Peyer's patch (tissue), 4 donors: ENCODE measurements around the gene TEAD1. TPM values are rescaled to one million over a fixed set of nuclear protein-coding genes. Genes with fewer than 3 reads are reported as not detected.

Experiments used
- DNase-seq, 3 donors: peaks; one replicate each; pipeline ENCODE4 v3.0.0-alpha.2; 2017 to 2019
- H3K27ac ChIP-seq, 4 donors: fragments of 200-600 bp; sonication (generic); one replicate each; pipeline ENCODE4 v1.5.1; 2016 to 2019
- H3K27me3 ChIP-seq, 2 donors: fragments of 200-600 bp; sonication (generic); one replicate each; pipeline ENCODE4 v1.5.1; 2019
- H3K36me3 ChIP-seq, 3 donors: fragments of 200-600 bp; sonication (generic); one replicate each; pipeline ENCODE4 v1.5.1; 2016 to 2019
- H3K4me1 ChIP-seq, 4 donors: fragments of 200-600 bp; sonication (generic); one replicate each; pipeline ENCODE4 v1.5.1; 2016 to 2019
- H3K4me3 ChIP-seq, 4 donors: fragments of 200-600 bp; sonication (generic); 1 replicate in 3 of 4; 2 replicates in 1 of 4; pipeline ENCODE4 v1.5.1; 2016 to 2019; ENCODE audit warnings: mild to moderate bottlenecking in 1 of 4
- H3K9me3 ChIP-seq, 4 donors: fragments of 200-600 bp; sonication (generic); one replicate each; pipeline ENCODE4 v1.5.1; 2016 to 2019; ENCODE audit warnings: mild to moderate bottlenecking in 1 of 4
- POLR2A ChIP-seq, 2 donors: fragments of 450-650 bp; IDR thresholded peaks; one replicate each; pipeline ENCODE4 v1.5.1; 2017; ENCODE audit warnings: antibody characterized with exemption in 2 of 2, mild to moderate bottlenecking in 2 of 2, moderate library complexity in 2 of 2
- total RNA-seq, 4 donors: library from RNA; depleted of rRNA; stranded (reverse); fragments of >200 nt; gene quantifications; one replicate each; pipeline ENCODE4 v1.1.0, GENCODE V29; 2016
- TF ChIP-seq, protein P1 (sequence below), 6 experiments: fragments of 450-650 bp in 4 of 6; fragments of 200-600 bp in 2 of 6; sonication (generic) in 1 of 6; IDR thresholded peaks; one replicate each; pipeline ENCODE4 v1.5.1; 2017 to 2019; ENCODE audit warnings: antibody characterized with exemption in 6 of 6, mild to moderate bottlenecking in 3 of 6, moderate library complexity in 1 of 6

The TEAD1 gene
- total RNA-seq, 4 donors from 2014 or later: 34.5 to 125 (median 65.1) TPM

DNA sequence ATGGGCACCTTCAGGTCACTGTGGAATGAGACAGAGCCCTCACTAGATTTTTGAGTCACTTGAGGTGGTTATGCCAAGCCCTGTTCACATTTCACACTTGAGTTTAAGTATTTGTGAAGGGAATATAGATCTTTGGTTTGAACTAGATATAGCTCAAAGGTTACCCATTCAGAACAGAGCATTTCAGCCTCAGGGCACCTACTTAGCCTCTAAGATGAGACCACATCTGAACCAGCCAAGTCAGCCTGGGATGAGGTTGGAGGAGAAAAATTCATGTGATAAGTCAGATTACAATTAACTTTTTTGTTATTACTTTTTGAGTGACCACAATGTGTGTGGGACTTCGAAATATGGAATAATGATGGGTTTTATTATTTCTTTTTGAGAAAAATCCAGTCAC lies 127.8 kb downstream of the TEAD1 start:
- DNase-seq: no peak

DNA sequence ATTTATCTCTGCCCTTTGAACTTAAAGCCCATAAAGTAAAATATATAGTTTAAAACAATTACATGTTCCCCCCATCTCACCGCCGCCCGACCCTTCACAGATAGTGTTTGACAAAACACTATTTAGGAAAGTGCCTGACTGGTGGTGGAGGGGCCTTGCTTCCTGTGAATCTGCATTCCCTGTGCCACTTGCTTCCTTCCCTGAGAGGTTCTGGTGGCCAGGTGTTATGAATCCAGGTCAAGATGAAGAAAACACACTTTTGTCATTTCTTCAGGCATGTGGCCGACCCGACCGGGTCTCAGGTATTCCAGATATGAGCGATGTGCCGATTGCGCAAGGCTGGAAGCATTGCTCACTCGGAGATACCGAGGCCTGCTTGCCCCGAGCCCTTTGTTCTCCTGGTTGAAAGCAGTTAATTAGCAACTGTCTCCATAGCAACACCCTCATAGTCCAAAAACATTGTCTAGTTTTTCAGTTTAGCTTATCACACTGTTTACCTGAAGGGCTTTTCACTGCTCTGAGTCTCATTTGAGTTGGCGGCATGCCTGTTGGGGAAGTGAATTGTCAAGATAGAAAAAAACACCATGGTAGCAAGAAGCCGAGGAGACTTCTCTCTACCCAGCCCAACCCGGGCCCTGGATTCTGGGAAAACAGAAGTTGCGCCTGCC lies 128.3 kb downstream of the TEAD1 start:
- H3K27ac ChIP-seq: peak overlapping the region in 3 of 4 donors; percentile 25 to 68 (median 53)
- no peaks in the 10 kb centered on the region for H3K27me3 ChIP-seq
- H3K4me3 ChIP-seq: no peak overlapping the region
- DNase-seq: peak in 2 of 3 donors; percentile 82 to 91
- H3K36me3 ChIP-seq: no peaks in the 10 kb centered on the region
- TF ChIP-seq, protein P1, sequence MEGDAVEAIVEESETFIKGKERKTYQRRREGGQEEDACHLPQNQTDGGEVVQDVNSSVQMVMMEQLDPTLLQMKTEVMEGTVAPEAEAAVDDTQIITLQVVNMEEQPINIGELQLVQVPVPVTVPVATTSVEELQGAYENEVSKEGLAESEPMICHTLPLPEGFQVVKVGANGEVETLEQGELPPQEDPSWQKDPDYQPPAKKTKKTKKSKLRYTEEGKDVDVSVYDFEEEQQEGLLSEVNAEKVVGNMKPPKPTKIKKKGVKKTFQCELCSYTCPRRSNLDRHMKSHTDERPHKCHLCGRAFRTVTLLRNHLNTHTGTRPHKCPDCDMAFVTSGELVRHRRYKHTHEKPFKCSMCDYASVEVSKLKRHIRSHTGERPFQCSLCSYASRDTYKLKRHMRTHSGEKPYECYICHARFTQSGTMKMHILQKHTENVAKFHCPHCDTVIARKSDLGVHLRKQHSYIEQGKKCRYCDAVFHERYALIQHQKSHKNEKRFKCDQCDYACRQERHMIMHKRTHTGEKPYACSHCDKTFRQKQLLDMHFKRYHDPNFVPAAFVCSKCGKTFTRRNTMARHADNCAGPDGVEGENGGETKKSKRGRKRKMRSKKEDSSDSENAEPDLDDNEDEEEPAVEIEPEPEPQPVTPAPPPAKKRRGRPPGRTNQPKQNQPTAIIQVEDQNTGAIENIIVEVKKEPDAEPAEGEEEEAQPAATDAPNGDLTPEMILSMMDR (IDR thresholded peaks at IDR 0.05): no peak
- no peak for TF ChIP-seq POLR2A (IDR thresholded peaks at IDR 0.05)
- no peaks in the 10 kb centered on the region for H3K9me3 ChIP-seq
- peaks cover 0 to 49% (median 1%) of the 10 kb centered on the region in 4 donors for H3K4me1 ChIP-seq

More for the DNA sequence above, 127.8 kb downstream of the TEAD1 start:
- H3K27me3 ChIP-seq: no peaks in the 10 kb centered on the region
- H3K27ac ChIP-seq: peak overlapping the region in 1 of 4 donors; percentile 68
- no peak overlapping the region for H3K4me3 ChIP-seq
- peaks cover 0 to 49% (median 1%) of the 10 kb centered on the region in 4 donors for H3K4me1 ChIP-seq
- TF ChIP-seq, protein P1 (IDR thresholded peaks at IDR 0.05): no peak
- no peak for TF ChIP-seq POLR2A (IDR thresholded peaks at IDR 0.05)
- H3K9me3 ChIP-seq: no peaks in the 10 kb centered on the region
- no peaks in the 10 kb centered on the region for H3K36me3 ChIP-seq

DNA sequence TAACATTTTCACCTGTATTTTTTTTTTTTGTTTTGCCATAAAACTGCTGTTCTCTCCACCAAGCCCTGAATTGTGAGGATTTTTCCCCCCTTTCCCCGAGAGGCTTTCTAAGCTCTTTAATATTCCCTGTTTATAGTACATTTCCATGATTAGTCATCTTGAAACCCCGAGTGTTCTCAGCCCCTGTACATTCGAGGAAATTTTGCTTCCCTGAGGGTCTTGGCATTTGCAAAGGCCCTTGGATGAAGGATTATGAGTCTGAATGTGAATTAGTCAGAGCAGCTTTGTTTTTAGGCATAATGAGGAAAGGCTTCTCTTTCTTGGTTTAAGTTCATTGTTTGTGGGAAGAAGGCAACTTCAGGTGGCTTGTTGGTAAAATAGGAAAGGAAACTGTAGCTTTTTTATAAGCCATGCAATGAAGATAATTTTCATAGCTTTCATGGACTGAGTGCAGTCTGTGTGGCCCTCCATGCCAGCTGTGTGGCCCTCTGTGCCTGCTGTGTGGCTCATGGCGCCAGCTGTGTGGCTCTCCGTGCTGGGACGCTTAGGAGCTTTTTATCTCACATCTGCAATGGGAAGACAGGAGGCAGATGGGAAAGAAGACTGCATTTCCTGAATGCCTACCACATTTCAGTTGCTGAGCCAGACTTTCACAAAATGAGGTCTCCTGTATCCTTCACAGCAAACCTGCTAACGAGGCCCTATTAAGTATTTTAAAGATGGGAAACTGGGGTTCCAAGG lies 129.0 kb downstream of the TEAD1 start:
- Histone ChIP-seq H3K4me1 (peaks cover 0 to 49% (median 1%) of the 10 kb centered on the region in 4 donors), H3K4me3 (no peak overlapping the region), H3K36me3 (no peaks in the 10 kb centered on the region), H3K9me3 (no peaks in the 10 kb centered on the region), H3K27ac (peak overlapping the region in 3 of 4 donors; percentile 25 to 68 (median 53)), H3K27me3 (no peaks in the 10 kb centered on the region)
- no peak for TF ChIP-seq POLR2A (IDR thresholded peaks at IDR 0.05)
- TF ChIP-seq, protein P1 (IDR thresholded peaks at IDR 0.05): no peak
- no peak for DNase-seq

DNA sequence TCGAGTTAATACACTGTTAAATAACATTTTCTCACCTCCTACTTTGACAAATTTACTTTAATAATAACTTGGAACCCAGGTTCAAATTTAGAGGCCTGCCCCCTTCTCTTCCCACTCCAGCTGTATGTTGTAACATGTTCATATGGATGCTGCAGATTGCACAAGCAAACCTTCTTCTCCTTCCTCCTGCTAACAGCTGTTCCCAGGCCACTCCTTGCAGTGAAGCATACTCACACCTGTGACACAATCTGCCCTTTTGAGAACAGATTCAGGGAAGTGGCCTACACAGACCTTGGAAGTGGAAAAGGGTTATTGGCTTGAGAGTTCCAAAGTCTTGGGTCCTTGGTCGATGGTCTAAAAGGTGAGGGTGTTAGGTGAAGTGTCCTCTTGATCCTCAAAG lies 131.9 kb downstream of the TEAD1 start:
- no peaks in the 10 kb centered on the region for H3K36me3 ChIP-seq
- no peaks in the 10 kb centered on the region for H3K9me3 ChIP-seq
- H3K27me3 ChIP-seq: no peaks in the 10 kb centered on the region
- no peak overlapping the region for H3K27ac ChIP-seq
- peaks cover 0 to 43% (median 0%) of the 10 kb centered on the region in 4 donors for H3K4me1 ChIP-seq
- DNase-seq: peak in 1 of 3 donors; percentile 62
- TF ChIP-seq, protein P1 (IDR thresholded peaks at IDR 0.05): no peak
- TF ChIP-seq POLR2A (IDR thresholded peaks at IDR 0.05): no peak
- no peak overlapping the region for H3K4me3 ChIP-seq

DNA sequence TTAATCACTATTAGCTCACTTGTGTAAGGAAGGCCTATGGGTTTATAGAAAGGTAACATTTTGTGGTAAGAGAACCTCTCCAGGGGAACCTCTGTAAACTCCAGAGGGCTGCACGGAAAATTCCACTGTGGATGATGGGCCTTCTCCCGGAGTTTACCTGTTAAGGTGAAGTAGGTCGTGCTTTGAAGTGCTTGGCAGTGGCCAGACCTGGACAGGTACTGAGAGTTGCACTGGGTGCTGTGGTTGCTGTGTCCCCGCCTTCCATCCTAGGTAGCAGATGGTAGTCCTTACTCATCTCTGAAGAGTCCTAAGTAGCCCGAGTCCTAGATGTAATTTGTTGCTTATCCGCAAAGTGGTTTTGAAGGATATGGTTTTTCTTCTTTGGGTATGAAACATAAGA lies 133.4 kb downstream of the TEAD1 start:
- Histone ChIP-seq H3K36me3 (no peaks in the 10 kb centered on the region), H3K27ac (no peak overlapping the region), H3K27me3 (no peaks in the 10 kb centered on the region), H3K4me3 (no peak overlapping the region), H3K4me1 (peaks cover 0 to 28% (median 0%) of the 10 kb centered on the region in 4 donors), H3K9me3 (no peaks in the 10 kb centered on the region)
- no peak for DNase-seq
- TF ChIP-seq POLR2A (IDR thresholded peaks at IDR 0.05): no peak
- TF ChIP-seq, protein P1 (IDR thresholded peaks at IDR 0.05): no peak
